Midbrain (tissue), 1 donor: Measurements from ENCODE around the gene COL6A1.

Source experiments
- DNase-seq: peaks from one replicate; lab custom pipeline; 2025; lab: John Stamatoyannopoulos, UW

COL6A1 gene

GRCh38 chr21:45981151-45982091 lies at the start of gene COL6A1:
Gene COL6A1 (plus strand): TSS chr21:45981770. CDS start chr21:45981851, 81 bp downstream.
- DNase-seq = peak; percentile 26

- DNase-seq = no peak
These were observed 48.6 kb upstream of the COL6A1 start for GRCh38 chr21:45932922-45933502.

- DNase-seq = no peak
These were observed 47.5 kb upstream of the COL6A1 start for GRCh38 chr21:45934085-45934484.

GRCh38 chr21:45934554-45934953 lies 47.0 kb upstream of the COL6A1 start:
- no peak for DNase-seq

- DNase-seq = no peak
These were observed 45.9 kb upstream of the COL6A1 start for GRCh38 chr21:45935628-45936027.

GRCh38 chr21:45937721-45938452 lies 43.7 kb upstream of the COL6A1 start:
- no peak for DNase-seq

- no peak for DNase-seq
These were observed 43.2 kb upstream of the COL6A1 start for GRCh38 chr21:45938453-45938755.

GRCh38 chr21:45938811-45939520 lies 42.6 kb upstream of the COL6A1 start:
- DNase-seq = no peak

- DNase-seq = no peak
These were observed 42.0 kb upstream of the COL6A1 start for GRCh38 chr21:45939521-45940045.

GRCh38 chr21:45940091-45940490 lies 41.5 kb upstream of the COL6A1 start:
- DNase-seq = no peak

GRCh38 chr21:45940621-45941337 lies 40.8 kb upstream of the COL6A1 start:
- DNase-seq = no peak

- no peak for DNase-seq
These were observed 40.2 kb upstream of the COL6A1 start for GRCh38 chr21:45941338-45941710.

GRCh38 chr21:45941717-45942546 lies 39.6 kb upstream of the COL6A1 start:
- no peak for DNase-seq

- DNase-seq = no peak
These were observed 38.6 kb upstream of the COL6A1 start for GRCh38 chr21:45942755-45943629.

GRCh38 chr21:45943630-45944540 lies 37.7 kb upstream of the COL6A1 start:
- DNase-seq = no peak

- DNase-seq = no peak
These were observed 37.0 kb upstream of the COL6A1 start for GRCh38 chr21:45944601-45945000.

- no peak for DNase-seq
These were observed 36.3 kb upstream of the COL6A1 start for GRCh38 chr21:45945066-45945867.

- DNase-seq = no peak
These were observed 35.7 kb upstream of the COL6A1 start for GRCh38 chr21:45945868-45946210.
